ENCODE measurements around the gene ZNF827.

The ZNF827 gene

GRCh38 chr4:145887241-145887991 lies 51.2 kb downstream of the ZNF827 start:
- DNase-seq (ENCODE audit: low read depth) = peak; percentile 55

DNA sequence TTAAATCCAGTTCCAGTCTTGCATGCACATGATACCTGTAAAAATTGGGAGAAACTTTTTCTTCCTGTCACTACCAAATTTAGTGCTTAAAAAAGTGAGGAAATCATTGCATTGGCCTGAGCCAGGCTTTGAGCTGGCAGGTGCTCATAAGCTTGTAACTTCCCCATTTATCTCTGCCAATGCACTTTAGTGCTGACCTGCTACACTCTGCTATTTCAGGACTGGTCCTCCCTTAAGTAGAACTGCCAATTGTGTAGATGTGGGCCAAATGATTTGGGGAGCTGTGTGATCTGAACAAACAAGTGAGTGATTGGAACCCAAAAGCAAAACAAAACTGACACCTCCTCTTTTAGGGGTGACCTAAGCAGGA lies 51.8 kb downstream of the ZNF827 start:
- no peak for DNase-seq (ENCODE audit: low read depth)

- DNase-seq (ENCODE audit: low read depth) = no peak
Measured at GRCh38 chr4:145885666-145886065, 53.0 kb downstream of the ZNF827 start.

- no peak for DNase-seq (ENCODE audit: low read depth)
Measured at GRCh38 chr4:145884775-145885174, 53.8 kb downstream of the ZNF827 start.

GRCh38 chr4:145883101-145883694 lies 55.4 kb downstream of the ZNF827 start:
- DNase-seq (ENCODE audit: low read depth) = no peak

- no peak for DNase-seq (ENCODE audit: low read depth)
Measured at GRCh38 chr4:145882604-145883003, 56.0 kb downstream of the ZNF827 start.

DNA sequence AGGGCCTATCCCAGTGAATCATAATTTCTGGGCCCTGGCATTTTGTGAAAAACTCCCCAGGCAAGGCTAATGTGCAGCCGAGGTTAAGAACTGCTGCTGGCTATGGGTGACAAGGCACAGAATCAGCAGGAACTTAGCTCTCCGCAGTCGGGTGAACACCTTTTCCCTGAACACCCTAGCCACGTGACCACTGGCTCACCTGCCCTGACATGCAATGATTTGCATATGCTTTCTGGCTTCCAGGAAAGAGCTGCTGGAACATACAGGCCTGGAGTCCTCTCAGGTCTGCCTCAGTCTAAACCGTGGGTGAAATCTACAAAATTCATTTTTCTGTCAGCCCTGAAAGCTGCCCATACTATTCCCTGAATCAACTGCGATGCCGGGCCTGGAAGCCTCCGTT lies 56.6 kb downstream of the ZNF827 start:
- no peak for DNase-seq (ENCODE audit: low read depth)

DNA sequence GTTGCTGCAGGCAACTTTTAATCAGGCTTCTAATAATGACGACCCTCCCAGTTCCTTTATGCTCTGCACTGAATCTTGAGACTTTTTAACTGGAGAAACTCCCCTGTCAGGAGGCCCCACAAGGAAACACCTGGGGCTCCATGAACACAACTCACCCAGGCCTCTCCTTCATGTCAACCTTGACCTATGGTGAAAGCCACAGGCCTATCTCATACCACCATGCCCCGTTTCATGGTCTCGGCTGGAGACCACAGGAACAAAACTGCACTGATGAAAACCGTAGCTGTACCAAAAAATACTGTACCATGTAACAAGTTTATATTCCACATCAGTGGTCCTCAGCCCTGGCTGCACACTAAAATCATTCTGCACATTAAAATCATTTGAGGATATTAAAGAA lies 57.0 kb downstream of the ZNF827 start:
- no peak for DNase-seq (ENCODE audit: low read depth)

- DNase-seq (ENCODE audit: low read depth) = no peak
Measured at GRCh38 chr4:145880355-145880960, 58.2 kb downstream of the ZNF827 start.

DNA sequence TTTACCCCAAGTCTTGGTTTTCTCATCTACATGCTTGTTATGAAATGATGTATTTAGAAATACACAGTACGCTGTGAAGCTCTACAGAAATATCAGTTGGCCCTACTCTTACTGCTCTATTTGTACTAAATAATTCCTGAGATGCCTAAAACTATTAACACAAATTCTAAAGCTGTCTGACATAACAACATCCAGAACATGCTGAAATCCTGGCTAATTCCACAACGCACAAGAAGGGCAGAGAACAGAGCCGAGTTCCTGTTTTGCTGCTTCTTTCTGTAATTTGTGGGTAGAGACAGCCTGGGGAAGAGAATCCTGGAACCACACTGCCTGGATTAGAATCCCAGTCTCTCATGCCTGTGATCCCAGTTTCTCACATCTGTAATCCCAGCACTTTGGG lies 59.0 kb downstream of the ZNF827 start:
- no peak for DNase-seq (ENCODE audit: low read depth)

- no peak for DNase-seq (ENCODE audit: low read depth)
Measured at GRCh38 chr4:145878501-145879435, 59.9 kb downstream of the ZNF827 start.

DNA sequence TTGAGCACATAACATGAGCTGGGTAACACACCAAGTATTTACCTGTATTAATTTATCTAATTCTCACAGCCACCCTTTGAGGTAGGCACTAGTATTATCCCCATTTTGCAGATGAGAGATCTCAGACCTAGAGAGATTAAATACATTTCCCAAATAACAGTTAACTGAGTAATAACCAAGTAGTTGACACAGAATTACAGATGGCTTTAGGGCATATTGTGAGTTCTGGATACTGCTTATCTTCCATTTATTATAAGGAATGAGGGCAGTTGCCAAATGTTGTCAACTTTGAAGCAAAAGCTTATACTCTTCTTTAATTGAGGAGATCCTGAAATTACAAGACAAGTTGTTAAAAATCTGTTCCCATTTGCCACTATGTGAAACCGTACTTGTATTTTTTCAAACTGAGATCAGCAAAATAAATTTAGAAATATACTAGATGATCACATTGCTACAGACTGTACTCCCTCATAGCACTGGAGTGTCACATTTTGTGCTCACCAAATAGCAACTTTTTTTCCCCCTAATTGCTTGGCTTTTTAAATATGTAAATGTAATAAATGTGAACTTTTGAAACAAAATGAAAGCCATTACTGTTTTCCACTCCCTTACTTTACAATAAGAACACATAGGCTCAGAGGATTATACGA lies 62.0 kb downstream of the ZNF827 start:
- DNase-seq (ENCODE audit: low read depth) = no peak

- no peak for DNase-seq (ENCODE audit: low read depth)
Measured at GRCh38 chr4:145873901-145874300, 64.7 kb downstream of the ZNF827 start.

DNA sequence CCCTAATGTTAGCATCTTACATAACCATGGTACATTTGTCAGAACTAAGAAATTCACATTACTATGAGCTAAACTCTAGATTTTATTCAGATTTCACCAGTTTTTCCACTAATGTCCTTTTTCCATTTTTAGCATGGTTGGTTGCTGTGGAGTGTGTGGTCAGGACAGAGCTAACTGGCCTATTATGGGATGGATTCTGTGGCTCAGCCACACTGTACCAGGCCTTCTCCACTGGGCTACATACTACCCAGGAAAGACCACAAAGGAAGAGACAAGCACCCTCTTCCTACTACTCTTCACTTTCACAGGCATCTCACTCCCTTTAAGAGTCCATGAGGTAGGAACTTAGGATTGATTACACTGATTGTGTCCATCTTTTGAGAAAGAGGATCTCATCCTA lies 67.4 kb downstream of the ZNF827 start:
- DNase-seq (ENCODE audit: low read depth) = no peak

- no peak for DNase-seq (ENCODE audit: low read depth)
Measured at GRCh38 chr4:145870155-145871020, 68.2 kb downstream of the ZNF827 start.

DNA sequence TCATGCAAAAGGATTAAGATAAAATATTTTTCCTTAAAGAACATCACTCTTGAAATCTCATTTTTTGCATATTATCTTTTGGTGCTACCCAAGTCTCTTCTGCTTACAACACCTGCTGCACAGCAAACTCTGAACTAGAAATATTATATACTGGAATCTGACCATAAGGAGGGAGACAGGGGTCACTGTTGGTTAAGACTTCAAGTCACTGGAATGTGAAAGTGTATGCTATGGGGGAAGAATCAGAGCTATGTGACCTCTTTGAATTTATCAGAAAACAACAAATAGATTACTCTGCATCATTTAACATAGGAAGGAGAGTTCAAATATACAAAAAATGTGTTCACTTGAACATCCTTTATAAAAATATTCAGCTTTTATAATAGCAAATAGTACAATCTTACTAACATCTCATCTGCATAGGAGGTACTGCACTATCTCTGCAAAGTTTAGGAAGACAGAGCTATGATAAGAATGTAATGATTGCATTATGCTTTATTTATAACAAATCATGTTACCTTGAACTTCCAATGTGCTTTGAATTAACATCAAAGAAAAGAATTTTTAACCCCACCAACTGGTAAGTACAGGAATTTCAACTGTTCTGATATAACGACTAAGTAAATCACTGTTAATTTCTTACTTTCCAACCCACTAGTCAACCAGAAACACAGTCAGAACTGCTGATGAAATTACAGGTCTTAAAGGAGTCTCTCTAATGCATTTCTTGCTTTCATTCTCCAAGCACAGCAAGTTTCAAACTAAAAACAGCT lies 69.8 kb downstream of the ZNF827 start:
- no peak for DNase-seq (ENCODE audit: low read depth)

DNA sequence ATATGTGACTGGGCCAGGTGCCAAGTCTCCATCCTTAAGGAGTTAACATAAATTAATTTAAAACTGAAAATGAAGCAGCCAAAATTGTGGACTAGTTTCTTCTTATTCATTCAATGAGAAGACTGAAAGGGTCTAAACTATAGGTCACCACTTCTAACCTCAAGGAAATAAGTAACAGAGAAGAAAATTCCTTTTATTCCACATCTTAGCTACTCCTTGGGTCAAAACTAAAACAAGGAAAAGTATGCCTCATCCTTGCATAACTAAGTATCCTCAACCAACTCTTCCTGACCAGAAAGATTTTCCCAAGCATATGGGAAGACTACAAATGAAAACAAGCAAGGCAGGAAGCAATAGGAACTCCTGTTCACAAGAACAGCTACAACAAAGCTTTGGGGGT lies 71.2 kb downstream of the ZNF827 start:
- DNase-seq (ENCODE audit: low read depth) = no peak

DNA sequence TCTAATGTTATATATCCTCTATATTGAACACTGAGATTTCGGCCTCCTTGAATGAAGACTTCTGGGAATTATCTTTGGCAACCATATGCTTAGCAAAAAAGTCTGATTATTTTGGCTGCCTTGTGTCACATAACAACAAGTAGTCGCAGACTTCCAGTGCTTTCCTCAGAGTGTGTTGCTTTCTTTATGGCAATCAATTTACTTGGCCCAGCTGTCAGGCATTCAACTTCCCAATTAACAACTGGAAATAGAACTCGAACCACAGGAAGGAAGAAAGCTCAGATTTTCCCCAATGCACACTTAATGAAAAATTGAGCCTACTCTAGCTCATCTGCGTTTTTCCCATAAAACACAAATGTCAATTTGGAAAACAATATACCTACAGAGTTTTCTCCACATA lies 71.6 kb downstream of the ZNF827 start:
- no peak for DNase-seq (ENCODE audit: low read depth)

DNA sequence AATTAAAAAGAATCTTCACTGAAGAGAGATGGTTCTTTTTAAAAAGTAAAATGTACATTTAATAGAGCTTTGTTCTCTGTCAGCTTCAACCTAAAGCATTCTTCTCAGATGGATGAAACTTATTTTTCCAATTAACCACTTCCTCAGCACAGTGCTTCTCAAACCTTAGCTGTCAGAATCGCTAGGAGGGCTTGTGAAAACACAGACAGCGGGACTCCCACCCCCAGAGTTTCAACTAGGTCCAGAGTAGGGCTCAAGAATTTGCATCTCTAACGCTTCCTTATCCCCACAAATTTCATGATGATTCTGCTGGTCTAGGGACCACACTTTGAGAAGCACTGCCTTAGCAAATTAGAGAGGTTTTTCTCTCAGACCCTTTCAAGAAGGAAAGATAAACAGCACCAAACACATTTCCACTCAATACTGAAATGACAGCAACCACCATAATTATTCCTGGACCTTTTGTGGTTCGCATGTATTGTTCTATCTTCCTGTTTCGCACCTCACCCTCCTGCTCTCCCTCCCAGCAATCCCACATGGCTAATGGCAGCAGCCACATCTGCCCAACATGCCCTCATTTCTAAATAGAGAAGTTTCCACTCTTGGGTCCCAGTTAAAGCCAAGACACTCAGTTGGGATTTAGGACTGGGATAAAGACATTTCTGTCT lies 73.2 kb downstream of the ZNF827 start:
- DNase-seq (ENCODE audit: low read depth) = no peak

DNA sequence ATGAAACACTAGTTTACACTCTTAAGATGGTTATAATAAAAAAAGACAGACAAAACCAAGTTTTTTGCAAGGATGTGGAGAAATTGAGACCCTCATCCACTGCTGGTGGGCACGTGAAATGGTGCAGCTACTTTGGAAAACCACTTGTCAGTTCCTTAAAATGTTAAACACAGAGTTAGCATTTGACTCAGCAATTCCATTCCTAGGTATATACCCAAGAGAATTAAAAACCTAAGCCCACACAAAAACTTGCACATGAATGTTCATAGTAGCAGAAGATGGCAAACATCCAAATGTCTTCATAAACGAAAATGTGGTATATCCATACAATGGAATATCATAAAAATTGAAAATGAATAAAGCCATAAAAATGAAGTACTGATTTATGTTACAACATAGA lies 75.4 kb downstream of the ZNF827 start:
- DNase-seq (ENCODE audit: low read depth) = no peak
